PC-3 (cell line): ENCODE results near the gene BAIAP3.

Experiments
- EZH2 ChIP-seq: fragments of 300-600 bp; sonication (generic); IDR thresholded peaks from one replicate; pipeline ENCODE4 v1.6.1; 2017; ENCODE audit warnings: antibody characterized with exemption, mild to moderate bottlenecking, low read length; ENCODE audit not compliant: unreplicated experiment
- TF ChIP-seq, protein P1 (sequence below): fragments of 300-600 bp; sonication (generic); conservative IDR thresholded peaks from 2 replicates; pipeline ENCODE4 v1.5.1; 2017; ENCODE audit warnings: antibody characterized with exemption, low read depth, mild to moderate bottlenecking, low read length

DNA sequence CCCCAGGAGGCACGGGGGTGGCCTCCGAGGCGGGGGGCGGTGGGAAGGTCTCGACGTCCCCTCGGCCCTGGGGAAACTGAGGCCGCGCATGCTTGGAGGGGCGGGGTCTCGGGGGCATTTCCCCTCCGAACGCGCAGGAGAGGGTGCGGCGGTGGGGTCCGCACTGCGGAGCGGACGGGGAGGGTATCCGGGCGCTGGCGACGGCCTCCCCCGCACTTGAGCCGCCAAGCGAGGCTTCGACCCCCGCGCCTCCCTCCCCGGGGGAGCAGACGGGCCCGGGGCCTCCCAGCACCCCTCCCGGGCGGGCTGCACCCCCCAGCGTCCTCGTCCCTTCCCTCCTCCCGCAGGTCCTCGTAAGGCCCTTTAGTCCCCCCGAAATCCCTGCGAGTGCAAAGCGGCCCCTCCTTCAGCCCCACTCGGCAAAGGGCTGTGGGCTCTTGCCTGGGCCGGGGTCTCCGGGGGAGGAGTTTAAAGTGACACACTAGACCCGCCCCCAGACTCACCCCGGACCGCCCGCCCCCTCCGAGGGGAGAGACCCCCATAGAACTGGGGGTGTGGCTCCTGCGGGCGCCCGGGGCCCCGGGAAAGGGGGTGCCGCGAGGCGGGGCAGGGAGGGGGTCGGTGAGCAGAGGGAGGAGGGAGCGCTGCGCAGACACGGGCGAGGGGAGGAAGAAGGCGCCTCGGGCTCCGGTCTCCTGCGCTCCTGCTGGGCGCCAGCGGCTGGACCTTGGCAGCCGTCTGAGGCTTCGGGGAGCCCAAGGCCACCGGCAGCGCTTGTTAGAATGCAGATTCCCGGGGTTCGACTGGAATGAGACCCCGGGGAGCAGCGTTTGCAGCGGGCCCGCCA lies 632 bp downstream of the BAIAP3 start:
- TF ChIP-seq, protein P1, sequence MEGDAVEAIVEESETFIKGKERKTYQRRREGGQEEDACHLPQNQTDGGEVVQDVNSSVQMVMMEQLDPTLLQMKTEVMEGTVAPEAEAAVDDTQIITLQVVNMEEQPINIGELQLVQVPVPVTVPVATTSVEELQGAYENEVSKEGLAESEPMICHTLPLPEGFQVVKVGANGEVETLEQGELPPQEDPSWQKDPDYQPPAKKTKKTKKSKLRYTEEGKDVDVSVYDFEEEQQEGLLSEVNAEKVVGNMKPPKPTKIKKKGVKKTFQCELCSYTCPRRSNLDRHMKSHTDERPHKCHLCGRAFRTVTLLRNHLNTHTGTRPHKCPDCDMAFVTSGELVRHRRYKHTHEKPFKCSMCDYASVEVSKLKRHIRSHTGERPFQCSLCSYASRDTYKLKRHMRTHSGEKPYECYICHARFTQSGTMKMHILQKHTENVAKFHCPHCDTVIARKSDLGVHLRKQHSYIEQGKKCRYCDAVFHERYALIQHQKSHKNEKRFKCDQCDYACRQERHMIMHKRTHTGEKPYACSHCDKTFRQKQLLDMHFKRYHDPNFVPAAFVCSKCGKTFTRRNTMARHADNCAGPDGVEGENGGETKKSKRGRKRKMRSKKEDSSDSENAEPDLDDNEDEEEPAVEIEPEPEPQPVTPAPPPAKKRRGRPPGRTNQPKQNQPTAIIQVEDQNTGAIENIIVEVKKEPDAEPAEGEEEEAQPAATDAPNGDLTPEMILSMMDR: no peak
- no peak for TF ChIP-seq EZH2
